GM10266 (cell line): ENCODE measurements around the gene GABPB1.

Experiments used
- DNase-seq: peaks from one replicate; pipeline ENCODE4 v3.0.0; 2012; ENCODE audit errors: extremely low spot score
- TF ChIP-seq, protein P1 (sequence below): IDR thresholded peaks from 2 replicates; pipeline ENCODE4 v1.5.1; 2012; ENCODE audit warnings: mild to moderate bottlenecking, low read depth; ENCODE audit not compliant: control insufficient read depth, insufficient read depth; ENCODE audit errors: missing control alignments

GABPB1 gene

GRCh38 chr15:50341616-50342136 is 13.3 kb downstream of the GABPB1 start:
- no peak for DNase-seq
- TF ChIP-seq, protein P1, sequence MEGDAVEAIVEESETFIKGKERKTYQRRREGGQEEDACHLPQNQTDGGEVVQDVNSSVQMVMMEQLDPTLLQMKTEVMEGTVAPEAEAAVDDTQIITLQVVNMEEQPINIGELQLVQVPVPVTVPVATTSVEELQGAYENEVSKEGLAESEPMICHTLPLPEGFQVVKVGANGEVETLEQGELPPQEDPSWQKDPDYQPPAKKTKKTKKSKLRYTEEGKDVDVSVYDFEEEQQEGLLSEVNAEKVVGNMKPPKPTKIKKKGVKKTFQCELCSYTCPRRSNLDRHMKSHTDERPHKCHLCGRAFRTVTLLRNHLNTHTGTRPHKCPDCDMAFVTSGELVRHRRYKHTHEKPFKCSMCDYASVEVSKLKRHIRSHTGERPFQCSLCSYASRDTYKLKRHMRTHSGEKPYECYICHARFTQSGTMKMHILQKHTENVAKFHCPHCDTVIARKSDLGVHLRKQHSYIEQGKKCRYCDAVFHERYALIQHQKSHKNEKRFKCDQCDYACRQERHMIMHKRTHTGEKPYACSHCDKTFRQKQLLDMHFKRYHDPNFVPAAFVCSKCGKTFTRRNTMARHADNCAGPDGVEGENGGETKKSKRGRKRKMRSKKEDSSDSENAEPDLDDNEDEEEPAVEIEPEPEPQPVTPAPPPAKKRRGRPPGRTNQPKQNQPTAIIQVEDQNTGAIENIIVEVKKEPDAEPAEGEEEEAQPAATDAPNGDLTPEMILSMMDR: no peak

DNA sequence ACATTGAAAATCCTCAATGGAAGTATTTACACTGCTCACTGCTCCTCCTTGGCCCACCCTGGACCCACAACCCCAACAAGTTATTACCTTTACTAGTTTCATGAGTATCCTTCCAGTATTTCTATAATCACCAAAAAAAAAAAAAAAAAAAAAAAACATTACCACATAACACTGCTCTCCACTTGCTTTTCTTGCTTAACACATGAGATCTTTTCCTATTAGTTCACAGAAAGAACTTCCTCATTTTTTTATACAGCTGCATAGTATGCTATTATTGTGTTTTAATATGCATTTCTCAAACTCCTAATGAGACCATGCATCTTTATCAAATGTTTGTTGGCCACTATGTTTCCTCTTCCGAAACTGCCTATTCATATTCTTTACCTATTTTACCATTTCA is 14.6 kb downstream of the GABPB1 start:
- TF ChIP-seq, protein P1: no peak

GRCh38 chr15:50339717-50340116 is 15.3 kb downstream of the GABPB1 start:
- TF ChIP-seq, protein P1: no peak
- no peak for DNase-seq

More for the DNA sequence above, 14.6 kb downstream of the GABPB1 start:
- DNase-seq: no peak

DNA sequence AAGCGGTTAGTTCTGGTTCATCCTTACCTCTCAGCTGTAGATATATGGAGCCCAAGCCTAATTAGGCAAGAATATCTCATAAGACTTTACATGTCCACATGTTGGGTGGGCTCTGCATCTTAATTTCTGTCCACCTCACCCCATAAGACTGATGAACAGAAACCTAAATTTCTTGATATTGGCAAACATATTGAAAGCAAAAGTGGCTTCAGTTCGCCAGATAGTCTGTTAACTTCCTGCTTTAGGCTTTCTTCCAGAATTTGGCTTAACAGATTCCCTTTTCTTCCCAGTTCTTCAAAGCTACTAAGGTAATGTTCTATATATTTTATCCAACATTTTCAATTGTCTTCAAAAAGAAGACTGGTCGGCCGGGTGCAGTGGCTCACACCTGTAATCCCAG is 19.7 kb downstream of the GABPB1 start:
- no peak for DNase-seq
- TF ChIP-seq, protein P1: no peak

DNA sequence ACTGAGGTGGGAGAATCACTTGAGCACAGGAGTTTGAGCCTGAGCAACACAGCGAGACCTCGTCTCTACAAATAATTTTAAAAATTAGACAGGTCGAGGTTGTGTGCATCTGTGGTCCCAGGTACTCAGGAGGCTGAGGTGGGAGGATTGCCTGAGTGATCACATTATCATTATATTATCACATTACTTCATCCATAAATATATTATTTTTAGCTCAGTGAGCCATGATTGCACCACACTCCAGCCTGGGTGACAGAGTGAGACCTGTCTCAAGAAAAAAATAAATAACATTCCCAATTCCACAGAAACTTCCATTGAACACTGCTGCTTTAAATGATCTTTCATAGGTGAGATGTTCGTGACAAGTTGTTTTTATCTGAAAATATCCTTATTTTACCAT is 21.8 kb downstream of the GABPB1 start:
- TF ChIP-seq, protein P1: no peak
- DNase-seq: no peak

GRCh38 chr15:50330921-50331320 is 24.1 kb downstream of the GABPB1 start:
- TF ChIP-seq, protein P1: no peak
- peak; percentile 41 for DNase-seq

- DNase-seq: no peak
Observed at GRCh38 chr15:50328116-50328515, 26.9 kb downstream of the GABPB1 start.

More at GRCh38 chr15:50328116-50328515, 26.9 kb downstream of the GABPB1 start:
- TF ChIP-seq, protein P1: no peak
